MCF 10A (cell line): ENCODE measurements around the gene RHOF. TPM values are rescaled to one million over a fixed set of nuclear protein-coding genes. Genes with fewer than 3 reads are reported as not detected.
A peak's percentile ranks its signal among the peaks of the same experiment; 100 is the strongest.

ENCODE experiments used
- BruUV-seq: library from RNA; stranded (reverse); fragments of 400-500 nt; replicated peaks from 2 replicates; lab custom pipeline; 2021; lab: Mats Ljungman, UMichigan
- CTCF ChIA-PET: fragments of 300-600 bp; sonication (Branson Sonifier 250); formaldehyde crosslinking; extraction: SDS; loops from one replicate; lab custom pipeline; 2021; ENCODE audit warnings: antibody characterized with exemption, inconsistent platforms; lab: Yijun Ruan, JAX
- POLR2A ChIA-PET: fragments of 300-600, 350-650 bp; sonication (Branson Sonifier 250); formaldehyde crosslinking; extraction: SDS; loops from one replicate; lab custom pipeline; 2020; ENCODE audit warnings: antibody characterized with exemption, inconsistent platforms; lab: Yijun Ruan, JAX
- DNase-seq: peaks from one replicate; pipeline ENCODE4 v3.0.0-alpha.2; 2018; ENCODE audit not compliant: unreplicated experiment
- H3K27ac Mint-ChIP-seq: one replicate; pipeline ENCODE4 v1.8.0; 2022; ENCODE audit warnings: mild to moderate bottlenecking, low read depth, mixed read lengths; ENCODE audit not compliant: unreplicated experiment
- H3K27me3 Mint-ChIP-seq: one replicate; pipeline ENCODE4 v1.8.0; 2022; ENCODE audit warnings: mixed read lengths; ENCODE audit not compliant: insufficient read depth, unreplicated experiment
- H3K36me3 Mint-ChIP-seq: one replicate; pipeline ENCODE4 v1.8.0; 2022; ENCODE audit warnings: mild to moderate bottlenecking, moderate library complexity, mixed read lengths; ENCODE audit not compliant: insufficient read depth, unreplicated experiment
- H3K4me1 Mint-ChIP-seq: one replicate; pipeline ENCODE4 v1.8.0; 2022; ENCODE audit warnings: mixed read lengths; ENCODE audit not compliant: insufficient read depth, unreplicated experiment
- H3K4me3 Mint-ChIP-seq: one replicate; pipeline ENCODE4 v1.8.0; 2022; ENCODE audit warnings: mild to moderate bottlenecking, moderate library complexity, mixed read lengths; ENCODE audit not compliant: unreplicated experiment
- H3K9me3 Mint-ChIP-seq: one replicate; pipeline ENCODE4 v1.8.0; 2022; ENCODE audit warnings: mixed read lengths; ENCODE audit not compliant: unreplicated experiment
- CTCF ChIP-seq: fragments of 200-600 bp; IDR thresholded peaks from one replicate; pipeline ENCODE4 v1.8.0; 2022; ENCODE audit warnings: antibody characterized with exemption, mild to moderate bottlenecking; ENCODE audit not compliant: unreplicated experiment
- intact Hi-C: fragments of 100-400 bp; cut with micrococcal nuclease; formaldehyde crosslinking; loops from 2 replicates; pipeline ENCODE4 v1.14.1; 2022
- total RNA-seq: library from RNA; stranded (reverse); gene quantifications from 2 replicates; pipeline ENCODE4 v1.2.3, GENCODE V29; 2022

RHOF gene
- total RNA-seq, 1 experiment from 2014 or later, result 9.5 TPM

GRCh38 chr12:121784460-121784859, 9.0 kb downstream of the RHOF start:
- ChIA-PET POLR2A (interaction anchor here (0.8 to 9.2 kb wide), 4 partner anchors 13 to 72 kb away, joined by 3 to 167 read pairs (median 7); partner anchors contain the start of genes RHOF and TMEM120B), CTCF (interaction anchor here (0.5 to 17.2 kb wide), 7 partner anchors 8 to 105 kb away, joined by 3 to 301 read pairs (median 4); partner anchors contain the start of gene RHOF)
- intact Hi-C loops, result no loop called here
- H3K36me3 Mint-ChIP-seq, result peaks cover 18% of the 10 kb centered on the region
- peak overlapping the region; percentile 36 for H3K27ac Mint-ChIP-seq
- peaks cover 23% of the 10 kb centered on the region for H3K4me1 Mint-ChIP-seq
- no peak for TF ChIP-seq CTCF
- no peaks in the 10 kb centered on the region for H3K27me3 Mint-ChIP-seq
- peak overlapping the region; percentile 19 for H3K4me3 Mint-ChIP-seq
- H3K9me3 Mint-ChIP-seq, result no peaks in the 10 kb centered on the region
- BruUV-seq, result no TSS peak
- DNase-seq, result peak; percentile 95

- no TSS peak for BruUV-seq
- intact Hi-C loops, result no loop called here
- peaks cover 25% of the 10 kb centered on the region for H3K36me3 Mint-ChIP-seq
- no peaks in the 10 kb centered on the region for H3K9me3 Mint-ChIP-seq
- peak overlapping the region; percentile 36 for H3K27ac Mint-ChIP-seq
- H3K4me1 Mint-ChIP-seq, result peaks cover 23% of the 10 kb centered on the region
- TF ChIP-seq CTCF, result no peak
- no peak overlapping the region for H3K4me3 Mint-ChIP-seq
- ChIA-PET POLR2A (interaction anchor here (1.2 to 9.2 kb wide), 3 partner anchors 13 to 72 kb away, joined by 3 to 167 read pairs (median 8); partner anchors contain the start of gene RHOF), CTCF (interaction anchor here (0.7 to 17.2 kb wide), 4 partner anchors 10 to 71 kb away, joined by 3 to 301 read pairs (median 10); partner anchors contain the start of genes RHOF and TMEM120B)
- no peaks in the 10 kb centered on the region for H3K27me3 Mint-ChIP-seq
- DNase-seq, result peak; percentile 62
These were observed 9.7 kb downstream of the RHOF start for GRCh38 chr12:121783766-121784165.

GRCh38 chr12:121781998-121782979, 11.2 kb downstream of the RHOF start:
- H3K4me3 Mint-ChIP-seq, result no peak overlapping the region
- peaks cover 29% of the 10 kb centered on the region for H3K36me3 Mint-ChIP-seq
- DNase-seq, result peak; percentile 61
- BruUV-seq, result no TSS peak
- H3K27me3 Mint-ChIP-seq, result no peaks in the 10 kb centered on the region
- ChIA-PET POLR2A (interaction anchor here (0.6 to 9.2 kb wide), 8 partner anchors 10 to 1581 kb away, joined by 3 to 167 read pairs (median 4); partner anchors contain the start of genes PSMD9 and RHOF), CTCF (interaction anchor here (0.6 to 17.2 kb wide), 8 partner anchors 9 to 71 kb away, joined by 3 to 301 read pairs (median 4); partner anchors contain the start of gene RHOF)
- no peaks in the 10 kb centered on the region for H3K9me3 Mint-ChIP-seq
- intact Hi-C loops, result no loop called here
- peak overlapping the region; percentile 10 for H3K27ac Mint-ChIP-seq
- H3K4me1 Mint-ChIP-seq, result peaks cover 23% of the 10 kb centered on the region
- TF ChIP-seq CTCF, result no peak
